GM23338 (cell line): Measurements from ENCODE around the gene PPP4R3A. TPM values are rescaled to one million over a fixed set of nuclear protein-coding genes. Genes with fewer than 3 reads are reported as not detected.

Source experiments
- ATAC-seq: fragments of 200-7000 bp; cut with Tn5 transposase; 3 replicates; pipeline ENCODE4 v1.9.1; 2020
- DNase-seq: peaks from one replicate; pipeline ENCODE4 v3.0.0-alpha.2; 2015; ENCODE audit warnings: low spot score
- H2AFZ ChIP-seq: fragments of 200-600 bp; sonication (generic); 2 replicates; pipeline ENCODE4 v1.8.0; 2016; ENCODE audit warnings: antibody characterized with exemption, mild to moderate bottlenecking, moderate library complexity
- H3F3A ChIP-seq: fragments of 200-600 bp; sonication (generic); replicated peaks from 2 replicates; pipeline ENCODE4 v1.8.0; 2017; ENCODE audit warnings: antibody characterized with exemption, mixed run types, low read depth
- H3K27ac ChIP-seq: fragments of 200-600 bp; sonication (generic); 2 replicates; pipeline ENCODE4 v1.6.1; 2016; ENCODE audit warnings: low read depth
- H3K27me3 ChIP-seq: fragments of 200-600 bp; sonication (generic); 2 replicates; pipeline ENCODE4 v1.8.0; 2016; ENCODE audit warnings: mild to moderate bottlenecking, mixed run types, moderate library complexity; ENCODE audit not compliant: insufficient read depth
- H3K36me3 ChIP-seq: fragments of 200-600 bp; sonication (generic); 2 replicates; pipeline ENCODE4 v1.8.0; 2016; ENCODE audit warnings: mild to moderate bottlenecking; ENCODE audit not compliant: insufficient read depth
- H3K4me1 ChIP-seq: fragments of 200-600 bp; sonication (generic); 2 replicates; pipeline ENCODE4 v1.8.0; 2016; ENCODE audit warnings: mild to moderate bottlenecking, moderate library complexity; ENCODE audit not compliant: insufficient read depth
- H3K4me2 ChIP-seq: fragments of 200-600 bp; sonication (generic); 2 replicates; pipeline ENCODE4 v1.7.1; 2017; ENCODE audit warnings: mixed run types
- H3K4me3 ChIP-seq: fragments of 200-600 bp; sonication (generic); 2 replicates; pipeline ENCODE4 v1.6.1; 2016; ENCODE audit warnings: mixed run types
- H3K79me2 ChIP-seq: fragments of 200-600 bp; sonication (generic); replicated peaks from 2 replicates; pipeline ENCODE4 v1.8.0; 2017; ENCODE audit warnings: mild to moderate bottlenecking; ENCODE audit not compliant: insufficient read depth
- H3K9me2 ChIP-seq: fragments of 200-600 bp; sonication (generic); 2 replicates; pipeline ENCODE4 v1.8.0; 2017; ENCODE audit not compliant: insufficient read depth
- H4K20me1 ChIP-seq: fragments of 200-600 bp; sonication (generic); replicated peaks from 2 replicates; pipeline ENCODE4 v1.8.0; 2017; ENCODE audit warnings: mild to moderate bottlenecking; ENCODE audit not compliant: insufficient read depth
- H3K27ac Mint-ChIP-seq: 2 replicates; pipeline ENCODE4 v1.8.0; 2020; ENCODE audit warnings: inconsistent platforms, mild to moderate bottlenecking, moderate library complexity, mixed read lengths
- H3K27me3 Mint-ChIP-seq: 3 replicates; pipeline ENCODE4 v1.8.0; 2022; ENCODE audit warnings: low read depth, mild to moderate bottlenecking, moderate library complexity, mixed read lengths, inconsistent platforms; ENCODE audit not compliant: insufficient read depth, poor library complexity
- H3K36me3 Mint-ChIP-seq: 3 replicates; pipeline ENCODE4 v1.8.0; 2021; ENCODE audit warnings: low read depth, mild to moderate bottlenecking, inconsistent platforms, moderate library complexity, mixed read lengths
- H3K4me1 Mint-ChIP-seq: 3 replicates; pipeline ENCODE4 v1.8.0; 2020; ENCODE audit warnings: mild to moderate bottlenecking, inconsistent platforms, mixed read lengths
- H3K4me3 Mint-ChIP-seq: 3 replicates; pipeline ENCODE4 v1.8.0; 2021; ENCODE audit warnings: moderate library complexity, mild to moderate bottlenecking, inconsistent platforms, mixed read lengths
- H3K9me3 Mint-ChIP-seq: 3 replicates; pipeline ENCODE4 v1.8.0; 2020; ENCODE audit warnings: moderate library complexity, mild to moderate bottlenecking, inconsistent platforms, mixed read lengths
- EZH2 ChIP-seq: fragments of 200-600 bp; sonication (generic); IDR thresholded peaks from one replicate; pipeline ENCODE4 v1.8.0; 2017; ENCODE audit warnings: antibody characterized with exemption, mild to moderate bottlenecking, low read depth; ENCODE audit not compliant: unreplicated experiment
- JUNB ChIP-seq: IDR thresholded peaks from one replicate; pipeline ENCODE4 v1.6.1; 2016; ENCODE audit warnings: antibody characterized with exemption; ENCODE audit not compliant: unreplicated experiment
- NANOG ChIP-seq: IDR thresholded peaks from 2 replicates; pipeline ENCODE4 v1.6.1; 2016; ENCODE audit warnings: antibody characterized with exemption, borderline replicate concordance
- STAT1 ChIP-seq: IDR thresholded peaks from one replicate; pipeline ENCODE4 v1.6.1; 2016; ENCODE audit warnings: antibody characterized with exemption; ENCODE audit not compliant: unreplicated experiment
- polyA plus RNA-seq: library from polyadenylated mRNA; unstranded; fragments of >200 nt; fragmentation: Nextera tagmentation; extraction: Ambion mirVana; gene quantifications from 2 replicates; pipeline ENCODE4 v1.2.1, GENCODE V29; 2016
- total RNA-seq: library from RNA; depleted of rRNA; stranded (reverse); fragments of >200 nt; shearing (Covaris generic); gene quantifications from 2 replicates; pipeline ENCODE4 v1.2.3, GENCODE V29; 2014
- TF ChIP-seq, protein P1 (sequence below): fragments of 250-450 bp; sonication (Bioruptor Pico); IDR thresholded peaks from 2 replicates; pipeline ENCODE4 v1.5.0; 2020; ENCODE audit warnings: mild to moderate bottlenecking, moderate library complexity
- TF ChIP-seq, protein P2 (sequence below): IDR thresholded peaks from one replicate; pipeline ENCODE4 v1.6.1; 2018; ENCODE audit warnings: antibody characterized with exemption; ENCODE audit not compliant: unreplicated experiment
- TF ChIP-seq, protein P3 (sequence below), 2 experiments: fragments of 200-600 bp in 1 of 2; sonication (generic) in 1 of 2; conservative IDR thresholded peaks; 2 replicates each; pipeline versions ENCODE4 v1.5.1 to v1.6.1; 2016 to 2017; ENCODE audit warnings: antibody characterized with exemption in 2 of 2, low read depth in 2 of 2, mild to moderate bottlenecking in 2 of 2, moderate library complexity in 1 of 2
- TF ChIP-seq, protein P4 (sequence below): IDR thresholded peaks from 2 replicates; pipeline ENCODE4 v1.6.1; 2016; ENCODE audit warnings: antibody characterized with exemption

The PPP4R3A gene
- total and polyA plus RNA-seq, 2 experiments from 2014 or later: 50.3 to 128 TPM

DNA sequence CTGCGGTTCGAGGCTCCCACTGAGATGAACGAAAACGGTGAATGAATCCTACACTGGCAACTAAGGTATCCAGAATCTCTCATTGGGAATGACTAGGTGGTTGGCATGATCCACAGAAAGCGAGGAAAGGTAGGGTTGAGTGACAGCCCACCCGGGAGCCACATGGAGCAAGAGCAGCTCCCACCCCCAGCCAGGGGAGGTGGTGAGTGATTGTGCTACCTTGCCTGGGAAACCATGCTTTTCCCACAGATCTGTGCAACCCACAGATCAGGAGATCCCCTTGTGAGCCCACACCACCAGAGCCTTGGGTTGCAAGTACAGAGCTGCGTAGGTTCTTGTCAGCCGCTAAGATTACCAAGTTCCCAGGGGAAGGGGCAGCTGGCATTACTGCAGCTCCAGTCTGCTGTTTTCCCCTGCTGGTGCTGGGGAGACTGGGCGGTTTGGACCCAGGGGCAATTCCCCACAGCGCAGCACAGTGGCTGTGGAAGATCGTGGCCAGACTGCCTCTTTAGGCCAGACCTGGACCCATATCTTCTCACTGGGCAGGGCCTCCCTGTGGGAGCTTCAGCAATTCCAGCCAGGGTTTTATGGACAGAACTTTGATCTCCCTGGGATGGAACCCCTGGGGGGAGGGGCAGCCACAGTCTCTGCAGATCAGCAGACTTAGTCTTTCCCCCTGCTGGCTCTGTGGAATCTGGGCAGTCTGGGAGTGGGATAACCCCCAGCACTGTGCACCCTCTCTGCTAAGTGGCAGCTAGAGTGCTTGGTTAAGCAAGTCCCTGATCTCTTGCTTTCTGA, 44.6 kb upstream of the PPP4R3A start (continued):
- TF ChIP-seq, protein P1, sequence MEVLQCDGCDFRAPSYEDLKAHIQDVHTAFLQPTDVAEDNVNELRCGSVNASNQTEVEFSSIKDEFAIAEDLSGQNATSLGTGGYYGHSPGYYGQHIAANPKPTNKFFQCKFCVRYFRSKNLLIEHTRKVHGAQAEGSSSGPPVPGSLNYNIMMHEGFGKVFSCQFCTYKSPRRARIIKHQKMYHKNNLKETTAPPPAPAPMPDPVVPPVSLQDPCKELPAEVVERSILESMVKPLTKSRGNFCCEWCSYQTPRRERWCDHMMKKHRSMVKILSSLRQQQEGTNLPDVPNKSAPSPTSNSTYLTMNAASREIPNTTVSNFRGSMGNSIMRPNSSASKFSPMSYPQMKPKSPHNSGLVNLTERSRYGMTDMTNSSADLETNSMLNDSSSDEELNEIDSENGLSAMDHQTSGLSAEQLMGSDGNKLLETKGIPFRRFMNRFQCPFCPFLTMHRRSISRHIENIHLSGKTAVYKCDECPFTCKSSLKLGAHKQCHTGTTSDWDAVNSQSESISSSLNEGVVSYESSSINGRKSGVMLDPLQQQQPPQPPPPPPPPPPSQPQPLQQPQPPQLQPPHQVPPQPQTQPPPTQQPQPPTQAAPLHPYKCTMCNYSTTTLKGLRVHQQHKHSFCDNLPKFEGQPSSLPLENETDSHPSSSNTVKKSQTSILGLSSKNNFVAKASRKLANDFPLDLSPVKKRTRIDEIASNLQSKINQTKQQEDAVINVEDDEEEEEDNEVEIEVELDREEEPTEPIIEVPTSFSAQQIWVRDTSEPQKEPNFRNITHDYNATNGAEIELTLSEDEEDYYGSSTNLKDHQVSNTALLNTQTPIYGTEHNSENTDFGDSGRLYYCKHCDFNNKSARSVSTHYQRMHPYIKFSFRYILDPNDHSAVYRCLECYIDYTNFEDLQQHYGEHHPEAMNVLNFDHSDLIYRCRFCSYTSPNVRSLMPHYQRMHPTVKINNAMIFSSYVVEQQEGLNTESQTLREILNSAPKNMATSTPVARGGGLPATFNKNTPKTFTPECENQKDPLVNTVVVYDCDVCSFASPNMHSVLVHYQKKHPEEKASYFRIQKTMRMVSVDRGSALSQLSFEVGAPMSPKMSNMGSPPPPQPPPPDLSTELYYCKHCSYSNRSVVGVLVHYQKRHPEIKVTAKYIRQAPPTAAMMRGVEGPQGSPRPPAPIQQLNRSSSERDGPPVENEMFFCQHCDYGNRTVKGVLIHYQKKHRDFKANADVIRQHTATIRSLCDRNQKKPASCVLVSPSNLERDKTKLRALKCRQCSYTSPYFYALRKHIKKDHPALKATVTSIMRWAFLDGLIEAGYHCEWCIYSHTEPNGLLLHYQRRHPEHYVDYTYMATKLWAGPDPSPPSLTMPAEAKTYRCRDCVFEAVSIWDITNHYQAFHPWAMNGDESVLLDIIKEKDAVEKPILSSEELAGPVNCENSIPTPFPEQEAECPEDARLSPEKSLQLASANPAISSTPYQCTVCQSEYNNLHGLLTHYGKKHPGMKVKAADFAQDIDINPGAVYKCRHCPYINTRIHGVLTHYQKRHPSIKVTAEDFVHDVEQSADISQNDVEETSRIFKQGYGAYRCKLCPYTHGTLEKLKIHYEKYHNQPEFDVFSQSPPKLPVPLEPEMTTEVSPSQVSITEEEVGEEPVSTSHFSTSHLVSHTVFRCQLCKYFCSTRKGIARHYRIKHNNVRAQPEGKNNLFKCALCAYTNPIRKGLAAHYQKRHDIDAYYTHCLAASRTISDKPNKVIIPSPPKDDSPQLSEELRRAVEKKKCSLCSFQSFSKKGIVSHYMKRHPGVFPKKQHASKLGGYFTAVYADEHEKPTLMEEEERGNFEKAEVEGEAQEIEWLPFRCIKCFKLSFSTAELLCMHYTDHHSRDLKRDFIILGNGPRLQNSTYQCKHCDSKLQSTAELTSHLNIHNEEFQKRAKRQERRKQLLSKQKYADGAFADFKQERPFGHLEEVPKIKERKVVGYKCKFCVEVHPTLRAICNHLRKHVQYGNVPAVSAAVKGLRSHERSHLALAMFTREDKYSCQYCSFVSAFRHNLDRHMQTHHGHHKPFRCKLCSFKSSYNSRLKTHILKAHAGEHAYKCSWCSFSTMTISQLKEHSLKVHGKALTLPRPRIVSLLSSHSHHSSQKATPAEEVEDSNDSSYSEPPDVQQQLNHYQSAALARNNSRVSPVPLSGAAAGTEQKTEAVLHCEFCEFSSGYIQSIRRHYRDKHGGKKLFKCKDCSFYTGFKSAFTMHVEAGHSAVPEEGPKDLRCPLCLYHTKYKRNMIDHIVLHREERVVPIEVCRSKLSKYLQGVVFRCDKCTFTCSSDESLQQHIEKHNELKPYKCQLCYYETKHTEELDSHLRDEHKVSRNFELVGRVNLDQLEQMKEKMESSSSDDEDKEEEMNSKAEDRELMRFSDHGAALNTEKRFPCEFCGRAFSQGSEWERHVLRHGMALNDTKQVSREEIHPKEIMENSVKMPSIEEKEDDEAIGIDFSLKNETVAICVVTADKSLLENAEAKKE (CRISPR knock-in tag): no peak

DNA sequence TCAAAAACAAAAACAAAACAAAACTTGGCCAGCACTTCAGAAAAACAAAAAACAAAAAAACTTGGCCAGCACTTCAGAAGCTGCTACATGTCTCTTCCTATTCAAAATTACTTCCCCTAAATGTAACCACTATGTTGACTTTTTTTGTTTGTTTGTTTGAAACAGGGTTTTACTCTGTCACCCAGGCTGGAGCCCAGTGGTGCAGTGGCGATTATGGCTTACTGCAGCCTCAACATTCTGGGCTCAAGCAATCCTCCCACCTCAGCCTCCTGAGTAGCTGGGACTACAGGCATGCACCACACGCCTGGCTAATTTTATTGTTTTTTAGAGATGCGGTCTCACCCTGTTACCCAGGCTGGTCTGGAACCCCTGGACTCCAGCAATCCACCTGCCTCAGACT, 38.0 kb upstream of the PPP4R3A start:
- Histone ChIP-seq H3F3A (no peaks in the 10 kb centered on the region), H3K36me3 (no peaks in the 10 kb centered on the region), H3K4me2 (no peak overlapping the region), H2AFZ (no peak overlapping the region), H3K27me3 (no peaks in the 10 kb centered on the region), H3K4me3 (no peak overlapping the region), H4K20me1 (no peaks in the 10 kb centered on the region), H3K4me1 (no peaks in the 10 kb centered on the region), H3K79me2 (no peaks in the 10 kb centered on the region), H3K9me2 (no peaks in the 10 kb centered on the region), H3K27ac (no peak overlapping the region)
- H3K36me3 Mint-ChIP-seq: no peaks in the 10 kb centered on the region
- no peaks in the 10 kb centered on the region for H3K4me1 Mint-ChIP-seq
- ATAC-seq: no peak
- H3K9me3 Mint-ChIP-seq: no peaks in the 10 kb centered on the region
- peaks cover 3% of the 10 kb centered on the region for H3K27me3 Mint-ChIP-seq
- H3K27ac Mint-ChIP-seq: no peak overlapping the region
- H3K4me3 Mint-ChIP-seq: no peak overlapping the region
- no peak for DNase-seq
- TF ChIP-seq NANOG (no peak), STAT1 (no peak), JUNB (no peak), EZH2 (no peak)
- TF ChIP-seq, protein P2, sequence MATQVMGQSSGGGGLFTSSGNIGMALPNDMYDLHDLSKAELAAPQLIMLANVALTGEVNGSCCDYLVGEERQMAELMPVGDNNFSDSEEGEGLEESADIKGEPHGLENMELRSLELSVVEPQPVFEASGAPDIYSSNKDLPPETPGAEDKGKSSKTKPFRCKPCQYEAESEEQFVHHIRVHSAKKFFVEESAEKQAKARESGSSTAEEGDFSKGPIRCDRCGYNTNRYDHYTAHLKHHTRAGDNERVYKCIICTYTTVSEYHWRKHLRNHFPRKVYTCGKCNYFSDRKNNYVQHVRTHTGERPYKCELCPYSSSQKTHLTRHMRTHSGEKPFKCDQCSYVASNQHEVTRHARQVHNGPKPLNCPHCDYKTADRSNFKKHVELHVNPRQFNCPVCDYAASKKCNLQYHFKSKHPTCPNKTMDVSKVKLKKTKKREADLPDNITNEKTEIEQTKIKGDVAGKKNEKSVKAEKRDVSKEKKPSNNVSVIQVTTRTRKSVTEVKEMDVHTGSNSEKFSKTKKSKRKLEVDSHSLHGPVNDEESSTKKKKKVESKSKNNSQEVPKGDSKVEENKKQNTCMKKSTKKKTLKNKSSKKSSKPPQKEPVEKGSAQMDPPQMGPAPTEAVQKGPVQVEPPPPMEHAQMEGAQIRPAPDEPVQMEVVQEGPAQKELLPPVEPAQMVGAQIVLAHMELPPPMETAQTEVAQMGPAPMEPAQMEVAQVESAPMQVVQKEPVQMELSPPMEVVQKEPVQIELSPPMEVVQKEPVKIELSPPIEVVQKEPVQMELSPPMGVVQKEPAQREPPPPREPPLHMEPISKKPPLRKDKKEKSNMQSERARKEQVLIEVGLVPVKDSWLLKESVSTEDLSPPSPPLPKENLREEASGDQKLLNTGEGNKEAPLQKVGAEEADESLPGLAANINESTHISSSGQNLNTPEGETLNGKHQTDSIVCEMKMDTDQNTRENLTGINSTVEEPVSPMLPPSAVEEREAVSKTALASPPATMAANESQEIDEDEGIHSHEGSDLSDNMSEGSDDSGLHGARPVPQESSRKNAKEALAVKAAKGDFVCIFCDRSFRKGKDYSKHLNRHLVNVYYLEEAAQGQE: no peak
- TF ChIP-seq, protein P3, sequence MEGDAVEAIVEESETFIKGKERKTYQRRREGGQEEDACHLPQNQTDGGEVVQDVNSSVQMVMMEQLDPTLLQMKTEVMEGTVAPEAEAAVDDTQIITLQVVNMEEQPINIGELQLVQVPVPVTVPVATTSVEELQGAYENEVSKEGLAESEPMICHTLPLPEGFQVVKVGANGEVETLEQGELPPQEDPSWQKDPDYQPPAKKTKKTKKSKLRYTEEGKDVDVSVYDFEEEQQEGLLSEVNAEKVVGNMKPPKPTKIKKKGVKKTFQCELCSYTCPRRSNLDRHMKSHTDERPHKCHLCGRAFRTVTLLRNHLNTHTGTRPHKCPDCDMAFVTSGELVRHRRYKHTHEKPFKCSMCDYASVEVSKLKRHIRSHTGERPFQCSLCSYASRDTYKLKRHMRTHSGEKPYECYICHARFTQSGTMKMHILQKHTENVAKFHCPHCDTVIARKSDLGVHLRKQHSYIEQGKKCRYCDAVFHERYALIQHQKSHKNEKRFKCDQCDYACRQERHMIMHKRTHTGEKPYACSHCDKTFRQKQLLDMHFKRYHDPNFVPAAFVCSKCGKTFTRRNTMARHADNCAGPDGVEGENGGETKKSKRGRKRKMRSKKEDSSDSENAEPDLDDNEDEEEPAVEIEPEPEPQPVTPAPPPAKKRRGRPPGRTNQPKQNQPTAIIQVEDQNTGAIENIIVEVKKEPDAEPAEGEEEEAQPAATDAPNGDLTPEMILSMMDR (conservative IDR thresholded peaks at IDR 0.05; ENCODE audit: low read depth in 2 of 2): no peak
- TF ChIP-seq, protein P4, sequence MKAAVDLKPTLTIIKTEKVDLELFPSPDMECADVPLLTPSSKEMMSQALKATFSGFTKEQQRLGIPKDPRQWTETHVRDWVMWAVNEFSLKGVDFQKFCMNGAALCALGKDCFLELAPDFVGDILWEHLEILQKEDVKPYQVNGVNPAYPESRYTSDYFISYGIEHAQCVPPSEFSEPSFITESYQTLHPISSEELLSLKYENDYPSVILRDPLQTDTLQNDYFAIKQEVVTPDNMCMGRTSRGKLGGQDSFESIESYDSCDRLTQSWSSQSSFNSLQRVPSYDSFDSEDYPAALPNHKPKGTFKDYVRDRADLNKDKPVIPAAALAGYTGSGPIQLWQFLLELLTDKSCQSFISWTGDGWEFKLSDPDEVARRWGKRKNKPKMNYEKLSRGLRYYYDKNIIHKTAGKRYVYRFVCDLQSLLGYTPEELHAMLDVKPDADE: no peak
